ENCODE measurements around the gene PRAC2.

The PRAC2 gene

GRCh38 chr17:48732688-48733629, 10.0 kb downstream of the PRAC2 start:
- TF ChIP-seq, protein P1, sequence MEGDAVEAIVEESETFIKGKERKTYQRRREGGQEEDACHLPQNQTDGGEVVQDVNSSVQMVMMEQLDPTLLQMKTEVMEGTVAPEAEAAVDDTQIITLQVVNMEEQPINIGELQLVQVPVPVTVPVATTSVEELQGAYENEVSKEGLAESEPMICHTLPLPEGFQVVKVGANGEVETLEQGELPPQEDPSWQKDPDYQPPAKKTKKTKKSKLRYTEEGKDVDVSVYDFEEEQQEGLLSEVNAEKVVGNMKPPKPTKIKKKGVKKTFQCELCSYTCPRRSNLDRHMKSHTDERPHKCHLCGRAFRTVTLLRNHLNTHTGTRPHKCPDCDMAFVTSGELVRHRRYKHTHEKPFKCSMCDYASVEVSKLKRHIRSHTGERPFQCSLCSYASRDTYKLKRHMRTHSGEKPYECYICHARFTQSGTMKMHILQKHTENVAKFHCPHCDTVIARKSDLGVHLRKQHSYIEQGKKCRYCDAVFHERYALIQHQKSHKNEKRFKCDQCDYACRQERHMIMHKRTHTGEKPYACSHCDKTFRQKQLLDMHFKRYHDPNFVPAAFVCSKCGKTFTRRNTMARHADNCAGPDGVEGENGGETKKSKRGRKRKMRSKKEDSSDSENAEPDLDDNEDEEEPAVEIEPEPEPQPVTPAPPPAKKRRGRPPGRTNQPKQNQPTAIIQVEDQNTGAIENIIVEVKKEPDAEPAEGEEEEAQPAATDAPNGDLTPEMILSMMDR (IDR thresholded peaks at IDR 0.05; ENCODE audit: insufficient read depth, low read length, missing control alignments): no peak

GRCh38 chr17:48733632-48734328, 10.8 kb downstream of the PRAC2 start:
- POLR2A ChIA-PET: no interaction called here
- DNase-seq (ENCODE audit: low read depth, low spot score): no peak
- CTCF ChIA-PET: interaction anchor here (1.4 to 19.2 kb wide), 3 partner anchors 9 to 57 kb away, joined by 6 to 353 read pairs (median 72); partner anchors contain the start of genes PRAC1 and PRAC2
- H3K4me3 ChIP-seq (ENCODE audit: low read depth, low read length): no peak overlapping the region
- TF ChIP-seq, protein P1 (IDR thresholded peaks at IDR 0.05; ENCODE audit: insufficient read depth, low read length, missing control alignments): no peak

More at GRCh38 chr17:48732688-48733629, 10.0 kb downstream of the PRAC2 start:
- ChIA-PET POLR2A (no interaction called here), CTCF (interaction anchor here (1.1 to 19.2 kb wide), 6 partner anchors 8 to 151 kb away, joined by 3 to 353 read pairs (median 6); partner anchors contain the start of genes PRAC1 and PRAC2)
- H3K4me3 ChIP-seq (ENCODE audit: low read depth, low read length): no peak overlapping the region
- DNase-seq (ENCODE audit: low read depth, low spot score): no peak

DNA sequence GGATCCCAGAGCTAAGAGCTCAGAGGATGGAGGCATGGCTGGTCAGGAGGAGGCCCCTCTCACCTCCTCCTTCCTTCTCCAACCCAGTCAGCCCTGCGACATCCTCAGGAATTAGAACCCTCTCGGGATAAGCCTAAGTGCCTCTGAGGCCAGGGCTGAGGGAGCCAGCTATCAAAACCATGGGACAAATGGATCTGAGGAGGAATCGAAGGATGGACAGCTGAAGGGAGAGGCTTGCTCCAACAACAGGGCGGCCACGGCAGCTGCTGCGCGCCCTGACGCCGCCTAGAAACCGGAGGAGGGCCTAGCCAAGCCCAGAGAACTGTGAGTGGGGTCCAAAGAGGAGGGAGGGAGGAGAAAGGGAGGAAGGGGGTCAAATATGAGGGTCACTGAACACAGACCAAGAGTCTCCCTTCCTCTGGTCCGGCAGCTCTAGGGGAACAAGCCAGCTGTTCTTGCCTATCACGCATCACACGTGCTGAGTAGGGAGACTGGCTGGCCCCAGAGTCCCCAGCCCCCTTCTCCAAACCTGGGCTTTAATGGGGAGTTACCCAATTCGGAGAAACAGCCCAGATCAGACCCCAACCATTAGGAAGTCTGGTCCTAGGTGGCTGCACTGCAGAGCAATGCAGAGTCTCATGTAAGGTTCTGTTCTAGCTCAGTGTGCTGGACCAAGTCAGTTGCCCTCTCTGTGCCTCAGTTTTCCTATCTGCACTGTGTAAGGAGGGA, 11.5 kb downstream of the PRAC2 start:
- TF ChIP-seq, protein P1 (IDR thresholded peaks at IDR 0.05; ENCODE audit: insufficient read depth, low read length, missing control alignments): no peak
- CTCF ChIA-PET: interaction anchor here (8.7 to 19.2 kb wide), 2 partner anchors 9 to 56 kb away, joined by 72 to 353 read pairs; partner anchors contain the start of genes PRAC1 and PRAC2
- no peak for DNase-seq (ENCODE audit: low read depth, low spot score)
- POLR2A ChIA-PET: no interaction called here
- no peak overlapping the region for H3K4me3 ChIP-seq (ENCODE audit: low read depth, low read length)

DNA sequence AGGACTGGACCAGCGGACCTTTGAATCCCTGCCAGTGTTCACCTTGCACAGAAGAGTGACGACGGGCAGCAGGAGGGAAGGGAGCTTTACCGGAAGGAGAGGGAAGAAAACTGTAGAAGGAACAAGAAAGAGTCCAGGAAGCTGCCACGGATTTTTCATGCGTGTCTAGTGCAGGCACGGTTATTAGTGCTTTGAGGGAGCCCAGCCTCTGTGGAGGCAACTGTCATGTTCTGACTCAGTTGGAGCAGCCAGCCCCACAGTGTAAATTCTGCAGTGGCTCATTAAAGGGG, 12.0 kb downstream of the PRAC2 start:
- TF ChIP-seq, protein P1 (IDR thresholded peaks at IDR 0.05; ENCODE audit: insufficient read depth, low read length, missing control alignments): no peak
- POLR2A ChIA-PET: no interaction called here
- H3K4me3 ChIP-seq (ENCODE audit: low read depth, low read length): no peak overlapping the region
- CTCF ChIA-PET: interaction anchor here (8.7 to 19.2 kb wide), 2 partner anchors 10 to 55 kb away, joined by 72 to 353 read pairs; partner anchors contain the start of genes PRAC1 and PRAC2
- DNase-seq (ENCODE audit: low read depth, low spot score): no peak

DNA sequence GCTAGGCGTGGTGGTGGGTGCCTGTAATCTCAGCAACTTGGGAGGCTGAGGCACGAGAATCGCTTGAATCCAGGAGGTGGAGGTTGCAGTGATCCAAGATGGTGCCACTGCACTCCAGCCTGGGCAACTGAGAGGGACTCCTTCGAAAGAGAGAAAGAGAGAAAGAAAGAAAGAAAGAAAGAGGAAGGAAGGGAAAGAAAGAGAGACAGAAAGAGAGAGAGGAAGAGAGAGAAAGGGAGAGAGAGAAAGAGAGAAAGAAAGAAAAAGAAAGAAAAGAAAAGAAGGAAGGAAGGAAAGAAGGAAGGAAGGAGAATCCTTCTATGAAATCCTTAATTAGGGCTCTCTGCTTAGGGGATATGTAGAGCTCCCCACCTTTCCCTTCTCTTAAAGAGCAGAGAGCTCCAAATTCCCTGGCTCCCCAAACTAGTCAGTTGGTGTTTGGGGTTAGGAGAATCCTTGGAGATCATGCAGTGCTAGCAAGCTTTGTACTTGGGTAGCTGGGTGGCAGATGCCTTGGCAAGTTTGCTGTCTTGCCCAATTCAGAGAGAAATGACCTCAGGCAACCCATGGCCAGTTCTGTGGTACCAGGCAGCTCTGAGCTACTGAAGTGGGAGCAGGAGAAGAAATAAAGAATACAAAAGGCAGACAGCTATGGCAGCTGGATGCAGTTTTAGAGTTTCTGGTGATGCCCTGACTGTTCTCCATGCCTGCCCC, 14.5 kb downstream of the PRAC2 start:
- no peak for DNase-seq (ENCODE audit: low read depth, low spot score)
- POLR2A ChIA-PET: no interaction called here
- TF ChIP-seq, protein P1 (IDR thresholded peaks at IDR 0.05; ENCODE audit: insufficient read depth, low read length, missing control alignments): no peak
- no peak overlapping the region for H3K4me3 ChIP-seq (ENCODE audit: low read depth, low read length)
- CTCF ChIA-PET: interaction anchor here (0.7 to 8.7 kb wide), 8 partner anchors 12 to 81 kb away, joined by 3 to 72 read pairs (median 3); partner anchors contain the start of genes PRAC1 and PRAC2
